Measurements from ENCODE around the gene USP11.
"Not testable (repeated sequence)": the region's sequence is repeated elsewhere in the genome, so short reads cannot be mapped to it uniquely, and the experiment has no call there.

Gene USP11

GRCh38 chrX:47247206-47247998 lies 14.6 kb downstream of the USP11 start:
- peak; percentile 61 for ATAC-seq
- no peak for DNase-seq

- DNase-seq, result no peak
Measured at GRCh38 chrX:47247999-47248320, 15.2 kb downstream of the USP11 start.

GRCh38 chrX:47248576-47248975 lies 15.8 kb downstream of the USP11 start:
- ATAC-seq (no peak), DNase-seq (no peak)

More at GRCh38 chrX:47247999-47248320, 15.2 kb downstream of the USP11 start:
- no peak for ATAC-seq

GRCh38 chrX:47250017-47250347 lies 17.2 kb downstream of the USP11 start:
- DNase-seq (no peak), ATAC-seq (no peak)

- not testable (repeated sequence) for DNase-seq, ATAC-seq
Measured at GRCh38 chrX:47257620-47258019, 24.8 kb downstream of the USP11 start.

GRCh38 chrX:47264483-47265173 lies 31.8 kb downstream of the USP11 start:
- ATAC-seq (no peak), DNase-seq (no peak)

GRCh38 chrX:47266643-47267042 lies 33.8 kb downstream of the USP11 start:
- ATAC-seq, result no peak
- DNase-seq, result no peak

- DNase-seq, result no peak
- ATAC-seq, result no peak
Measured at GRCh38 chrX:47272013-47272408, 39.2 kb downstream of the USP11 start.

GRCh38 chrX:47273011-47273730 lies 40.4 kb downstream of the USP11 start:
- DNase-seq (no peak), ATAC-seq (no peak)

- ATAC-seq (no peak), DNase-seq (no peak)
Measured at GRCh38 chrX:47278691-47279090, 45.9 kb downstream of the USP11 start.

GRCh38 chrX:47283015-47283771 lies 50.4 kb downstream of the USP11 start:
- DNase-seq (no peak), ATAC-seq (no peak)

GRCh38 chrX:47284616-47285015 lies 51.8 kb downstream of the USP11 start:
- ATAC-seq, DNase-seq: not testable (repeated sequence)

- no peak for DNase-seq
- no peak for ATAC-seq
Measured at GRCh38 chrX:47285836-47286320, 53.1 kb downstream of the USP11 start.

GRCh38 chrX:47293106-47293505 lies 60.3 kb downstream of the USP11 start:
- ATAC-seq, result no peak
- no peak for DNase-seq

- ATAC-seq, result no peak
- DNase-seq, result no peak
Measured at GRCh38 chrX:47296766-47297365, 64.1 kb downstream of the USP11 start.

GRCh38 chrX:47297874-47298273 lies 65.1 kb downstream of the USP11 start:
- ATAC-seq, result no peak

More at GRCh38 chrX:47297874-47298273, 65.1 kb downstream of the USP11 start:
- DNase-seq, result no peak
